ENCODE results near the gene FAM13C.

The FAM13C gene

GRCh38 chr10:59336632-59337031 is 25.7 kb downstream of the FAM13C start:
- Histone ChIP-seq H3K4me2 (ENCODE audit: low read length) (no peak overlapping the region), H3K27ac (no peak overlapping the region), H3K4me3 (ENCODE audit: low read depth, low read length) (no peak overlapping the region), H3K79me2 (peaks cover 6% of the 10 kb centered on the region), H3K4me1 (peaks cover 5% of the 10 kb centered on the region), H3K27me3 (ENCODE audit: control insufficient read depth, insufficient read depth, low read length) (no peaks in the 10 kb centered on the region), H3K9me3 (ENCODE audit: control insufficient read depth, low read length) (no peaks in the 10 kb centered on the region), H3K36me3 (ENCODE audit: control insufficient read depth, insufficient read depth, low read length) (no peaks in the 10 kb centered on the region), H2AFZ (no peak overlapping the region), H3K9ac (no peak overlapping the region)
- TF ChIP-seq CTCF (IDR thresholded peaks at IDR 0.05): no peak

GRCh38 chr10:59335497-59335896 is 26.9 kb downstream of the FAM13C start:
- peaks cover 5% of the 10 kb centered on the region for H3K4me1 ChIP-seq
- no peak overlapping the region for H3K27ac ChIP-seq
- peaks cover 8% of the 10 kb centered on the region for H3K79me2 ChIP-seq

GRCh38 chr10:59333701-59334100 is 28.6 kb downstream of the FAM13C start:
- Histone ChIP-seq H3K4me2 (ENCODE audit: low read length) (no peak overlapping the region), H3K4me3 (ENCODE audit: low read depth, low read length) (no peak overlapping the region), H3K9me3 (ENCODE audit: control insufficient read depth, low read length) (no peaks in the 10 kb centered on the region), H3K79me2 (peaks cover 5% of the 10 kb centered on the region), H2AFZ (no peak overlapping the region), H3K4me1 (peaks cover 5% of the 10 kb centered on the region), H3K36me3 (ENCODE audit: control insufficient read depth, insufficient read depth, low read length) (no peaks in the 10 kb centered on the region), H3K27ac (no peak overlapping the region), H3K27me3 (ENCODE audit: control insufficient read depth, insufficient read depth, low read length) (no peaks in the 10 kb centered on the region), H3K9ac (no peak overlapping the region)
- TF ChIP-seq CTCF (IDR thresholded peaks at IDR 0.05): no peak

More at GRCh38 chr10:59335497-59335896, 26.9 kb downstream of the FAM13C start:
- H3K9ac ChIP-seq: no peak overlapping the region
- H3K27me3 ChIP-seq (ENCODE audit: control insufficient read depth, insufficient read depth, low read length): no peaks in the 10 kb centered on the region
- H3K4me2 ChIP-seq (ENCODE audit: low read length): no peak overlapping the region
- no peaks in the 10 kb centered on the region for H3K36me3 ChIP-seq (ENCODE audit: control insufficient read depth, insufficient read depth, low read length)
- no peak overlapping the region for H3K4me3 ChIP-seq (ENCODE audit: low read depth, low read length)
- no peak overlapping the region for H2AFZ ChIP-seq
- TF ChIP-seq CTCF (IDR thresholded peaks at IDR 0.05): no peak
- no peaks in the 10 kb centered on the region for H3K9me3 ChIP-seq (ENCODE audit: control insufficient read depth, low read length)

GRCh38 chr10:59332581-59332980 is 29.8 kb downstream of the FAM13C start:
- Histone ChIP-seq H3K9ac (no peak overlapping the region), H3K36me3 (ENCODE audit: control insufficient read depth, insufficient read depth, low read length) (no peaks in the 10 kb centered on the region), H3K27ac (no peak overlapping the region), H3K79me2 (peaks cover 5% of the 10 kb centered on the region), H2AFZ (no peak overlapping the region), H3K4me2 (ENCODE audit: low read length) (no peak overlapping the region), H3K4me3 (ENCODE audit: low read depth, low read length) (no peak overlapping the region), H3K9me3 (ENCODE audit: control insufficient read depth, low read length) (no peaks in the 10 kb centered on the region), H3K27me3 (ENCODE audit: control insufficient read depth, insufficient read depth, low read length) (no peaks in the 10 kb centered on the region), H3K4me1 (peaks cover 5% of the 10 kb centered on the region)
- no peak for TF ChIP-seq CTCF (IDR thresholded peaks at IDR 0.05)

GRCh38 chr10:59331661-59332060 is 30.7 kb downstream of the FAM13C start:
- Histone ChIP-seq H3K9me3 (ENCODE audit: control insufficient read depth, low read length) (no peaks in the 10 kb centered on the region), H3K36me3 (ENCODE audit: control insufficient read depth, insufficient read depth, low read length) (no peaks in the 10 kb centered on the region), H3K4me2 (ENCODE audit: low read length) (no peak overlapping the region), H3K9ac (no peak overlapping the region), H3K27me3 (ENCODE audit: control insufficient read depth, insufficient read depth, low read length) (no peaks in the 10 kb centered on the region), H3K4me3 (ENCODE audit: low read depth, low read length) (no peak overlapping the region), H3K4me1 (no peaks in the 10 kb centered on the region), H3K27ac (no peak overlapping the region), H2AFZ (no peak overlapping the region), H3K79me2 (peaks cover 5% of the 10 kb centered on the region)
- TF ChIP-seq CTCF (IDR thresholded peaks at IDR 0.05): no peak

Measured in parathyroid adenoma (tissue), 2 donors.